GM23338 (cell line): ENCODE measurements around the gene NCOA6. TPM values are rescaled to one million over a fixed set of nuclear protein-coding genes. Genes with fewer than 3 reads are reported as not detected.
A peak's percentile ranks its signal among the peaks of the same experiment; 100 is the strongest.

ENCODE experiments used
- ATAC-seq: fragments of 200-7000 bp; cut with Tn5 transposase; 3 replicates; pipeline ENCODE4 v1.9.1; 2020
- DNase-seq: peaks from one replicate; pipeline ENCODE4 v3.0.0-alpha.2; 2015; ENCODE audit warnings: low spot score
- H2AFZ ChIP-seq: fragments of 200-600 bp; sonication (generic); 2 replicates; pipeline ENCODE4 v1.8.0; 2016; ENCODE audit warnings: antibody characterized with exemption, mild to moderate bottlenecking, moderate library complexity
- H3F3A ChIP-seq: fragments of 200-600 bp; sonication (generic); replicated peaks from 2 replicates; pipeline ENCODE4 v1.8.0; 2017; ENCODE audit warnings: antibody characterized with exemption, mixed run types, low read depth
- H3K27ac ChIP-seq: fragments of 200-600 bp; sonication (generic); 2 replicates; pipeline ENCODE4 v1.6.1; 2016; ENCODE audit warnings: low read depth
- H3K27me3 ChIP-seq: fragments of 200-600 bp; sonication (generic); 2 replicates; pipeline ENCODE4 v1.8.0; 2016; ENCODE audit warnings: mild to moderate bottlenecking, mixed run types, moderate library complexity; ENCODE audit not compliant: insufficient read depth
- H3K36me3 ChIP-seq: fragments of 200-600 bp; sonication (generic); 2 replicates; pipeline ENCODE4 v1.8.0; 2016; ENCODE audit warnings: mild to moderate bottlenecking; ENCODE audit not compliant: insufficient read depth
- H3K4me1 ChIP-seq: fragments of 200-600 bp; sonication (generic); 2 replicates; pipeline ENCODE4 v1.8.0; 2016; ENCODE audit warnings: mild to moderate bottlenecking, moderate library complexity; ENCODE audit not compliant: insufficient read depth
- H3K4me2 ChIP-seq: fragments of 200-600 bp; sonication (generic); 2 replicates; pipeline ENCODE4 v1.7.1; 2017; ENCODE audit warnings: mixed run types
- H3K4me3 ChIP-seq: fragments of 200-600 bp; sonication (generic); 2 replicates; pipeline ENCODE4 v1.6.1; 2016; ENCODE audit warnings: mixed run types
- H3K79me2 ChIP-seq: fragments of 200-600 bp; sonication (generic); replicated peaks from 2 replicates; pipeline ENCODE4 v1.8.0; 2017; ENCODE audit warnings: mild to moderate bottlenecking; ENCODE audit not compliant: insufficient read depth
- H3K9me2 ChIP-seq: fragments of 200-600 bp; sonication (generic); 2 replicates; pipeline ENCODE4 v1.8.0; 2017; ENCODE audit not compliant: insufficient read depth
- H4K20me1 ChIP-seq: fragments of 200-600 bp; sonication (generic); replicated peaks from 2 replicates; pipeline ENCODE4 v1.8.0; 2017; ENCODE audit warnings: mild to moderate bottlenecking; ENCODE audit not compliant: insufficient read depth
- H3K27ac Mint-ChIP-seq: 2 replicates; pipeline ENCODE4 v1.8.0; 2020; ENCODE audit warnings: inconsistent platforms, mild to moderate bottlenecking, moderate library complexity, mixed read lengths
- H3K27me3 Mint-ChIP-seq: 3 replicates; pipeline ENCODE4 v1.8.0; 2022; ENCODE audit warnings: low read depth, mild to moderate bottlenecking, moderate library complexity, mixed read lengths, inconsistent platforms; ENCODE audit not compliant: insufficient read depth, poor library complexity
- H3K36me3 Mint-ChIP-seq: 3 replicates; pipeline ENCODE4 v1.8.0; 2021; ENCODE audit warnings: low read depth, mild to moderate bottlenecking, inconsistent platforms, moderate library complexity, mixed read lengths
- H3K4me1 Mint-ChIP-seq: 3 replicates; pipeline ENCODE4 v1.8.0; 2020; ENCODE audit warnings: mild to moderate bottlenecking, inconsistent platforms, mixed read lengths
- H3K4me3 Mint-ChIP-seq: 3 replicates; pipeline ENCODE4 v1.8.0; 2021; ENCODE audit warnings: moderate library complexity, mild to moderate bottlenecking, inconsistent platforms, mixed read lengths
- H3K9me3 Mint-ChIP-seq: 3 replicates; pipeline ENCODE4 v1.8.0; 2020; ENCODE audit warnings: moderate library complexity, mild to moderate bottlenecking, inconsistent platforms, mixed read lengths
- CREB1 ChIP-seq: fragments of 250-450 bp; sonication (Bioruptor Pico); IDR thresholded peaks from 2 replicates; pipeline ENCODE4 v1.5.0; 2020; ENCODE audit warnings: low read depth, mild to moderate bottlenecking, moderate library complexity
- EZH2 ChIP-seq: fragments of 200-600 bp; sonication (generic); IDR thresholded peaks from one replicate; pipeline ENCODE4 v1.8.0; 2017; ENCODE audit warnings: antibody characterized with exemption, mild to moderate bottlenecking, low read depth; ENCODE audit not compliant: unreplicated experiment
- EZH2phosphoT487 ChIP-seq: fragments of 200-600 bp; sonication (generic); IDR thresholded peaks from one replicate; pipeline ENCODE4 v1.8.1; 2018; ENCODE audit warnings: antibody characterized with exemption; ENCODE audit not compliant: unreplicated experiment
- JUNB ChIP-seq: IDR thresholded peaks from one replicate; pipeline ENCODE4 v1.6.1; 2016; ENCODE audit warnings: antibody characterized with exemption; ENCODE audit not compliant: unreplicated experiment
- NANOG ChIP-seq: IDR thresholded peaks from 2 replicates; pipeline ENCODE4 v1.6.1; 2016; ENCODE audit warnings: antibody characterized with exemption, borderline replicate concordance
- POLR2AphosphoS5 ChIP-seq: IDR thresholded peaks from 2 replicates; pipeline ENCODE4 v1.6.1; 2016; ENCODE audit warnings: antibody characterized with exemption, low read depth
- STAT1 ChIP-seq: IDR thresholded peaks from one replicate; pipeline ENCODE4 v1.6.1; 2016; ENCODE audit warnings: antibody characterized with exemption; ENCODE audit not compliant: unreplicated experiment
- ZNF114 ChIP-seq: fragments of 250-450 bp; sonication (Bioruptor Pico); IDR thresholded peaks from 2 replicates; pipeline ENCODE4 v1.5.0; 2020; ENCODE audit warnings: mild to moderate bottlenecking, moderate library complexity
- ZNF331 ChIP-seq: fragments of 250-450 bp; sonication (Bioruptor Pico); IDR thresholded peaks from 2 replicates; pipeline ENCODE4 v1.5.0; 2020; ENCODE audit warnings: low read depth, mild to moderate bottlenecking, moderate library complexity
- polyA plus RNA-seq: library from polyadenylated mRNA; unstranded; fragments of >200 nt; fragmentation: Nextera tagmentation; extraction: Ambion mirVana; gene quantifications from 2 replicates; pipeline ENCODE4 v1.2.1, GENCODE V29; 2016
- total RNA-seq: library from RNA; depleted of rRNA; stranded (reverse); fragments of >200 nt; shearing (Covaris generic); gene quantifications from 2 replicates; pipeline ENCODE4 v1.2.3, GENCODE V29; 2014
- TF ChIP-seq, protein P1 (sequence below): IDR thresholded peaks from 2 replicates; pipeline ENCODE4 v1.6.1; 2016; ENCODE audit warnings: antibody characterized with exemption
- TF ChIP-seq, protein P2 (sequence below), 2 experiments: fragments of 200-600 bp in 1 of 2; sonication (generic) in 1 of 2; conservative IDR thresholded peaks; 2 replicates each; pipeline versions ENCODE4 v1.5.1 to v1.6.1; 2016 to 2017; ENCODE audit warnings: antibody characterized with exemption in 2 of 2, low read depth in 2 of 2, mild to moderate bottlenecking in 2 of 2, moderate library complexity in 1 of 2
- TF ChIP-seq, protein P3 (sequence below): fragments of 250-450 bp; sonication (Bioruptor Pico); IDR thresholded peaks from 2 replicates; pipeline ENCODE4 v1.5.0; 2020; ENCODE audit warnings: mild to moderate bottlenecking, moderate library complexity
- TF ChIP-seq, protein P4 (sequence below): IDR thresholded peaks from one replicate; pipeline ENCODE4 v1.6.1; 2018; ENCODE audit warnings: antibody characterized with exemption; ENCODE audit not compliant: unreplicated experiment

The NCOA6 gene
- total and polyA plus RNA-seq, 2 experiments from 2014 or later = 10.6 to 17.4 TPM

DNA sequence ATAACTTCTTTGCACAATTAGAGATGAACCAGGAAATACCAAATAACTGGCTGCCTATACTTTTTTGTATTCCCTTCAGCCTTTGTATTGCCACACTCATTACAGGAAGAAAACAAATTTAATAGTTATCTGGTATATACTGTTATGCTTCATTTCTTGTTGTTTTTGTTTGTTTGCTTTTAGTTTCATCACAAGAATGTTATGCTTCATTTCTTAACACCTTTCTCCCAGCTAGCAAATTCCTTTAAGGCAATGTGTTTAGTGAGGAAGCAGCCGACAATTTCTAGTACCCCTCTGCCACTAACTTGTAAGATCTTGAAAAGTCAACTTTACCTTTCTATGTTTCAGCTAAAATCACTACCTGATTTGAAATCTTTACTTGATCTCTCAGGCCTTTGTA is 1.4 kb downstream of the NCOA6 start:
- H2AFZ ChIP-seq = no peak overlapping the region
- H3K4me1 ChIP-seq = peaks cover 11% of the 10 kb centered on the region; the same call in 1 of the 2 replicates
- H3K27me3 ChIP-seq = no peaks in the 10 kb centered on the region
- Mint-ChIP-seq H3K4me3 (peak overlapping the region; percentile 91), H3K27me3 (peaks cover 9% of the 10 kb centered on the region), H3K9me3 (peaks cover 2% of the 10 kb centered on the region; the same call in 2 of the 3 replicates), H3K4me1 (peaks cover 11% of the 10 kb centered on the region), H3K27ac (peak overlapping the region; percentile 83; the same call in 1 of the 2 replicates), H3K36me3 (peaks cover 2% of the 10 kb centered on the region; the same call in 2 of the 3 replicates)
- DNase-seq = no peak
- peak overlapping the region; percentile 91 for H3K4me2 ChIP-seq
- TF ChIP-seq STAT1 (no peak), NANOG (no peak), EZH2phosphoT487 (no peak), EZH2 (no peak), JUNB (no peak), POLR2AphosphoS5 (no peak), CREB1 (CRISPR knock-in tag) (no peak), ZNF331 (CRISPR knock-in tag) (no peak), ZNF114 (no peak)
- TF ChIP-seq, protein P1, sequence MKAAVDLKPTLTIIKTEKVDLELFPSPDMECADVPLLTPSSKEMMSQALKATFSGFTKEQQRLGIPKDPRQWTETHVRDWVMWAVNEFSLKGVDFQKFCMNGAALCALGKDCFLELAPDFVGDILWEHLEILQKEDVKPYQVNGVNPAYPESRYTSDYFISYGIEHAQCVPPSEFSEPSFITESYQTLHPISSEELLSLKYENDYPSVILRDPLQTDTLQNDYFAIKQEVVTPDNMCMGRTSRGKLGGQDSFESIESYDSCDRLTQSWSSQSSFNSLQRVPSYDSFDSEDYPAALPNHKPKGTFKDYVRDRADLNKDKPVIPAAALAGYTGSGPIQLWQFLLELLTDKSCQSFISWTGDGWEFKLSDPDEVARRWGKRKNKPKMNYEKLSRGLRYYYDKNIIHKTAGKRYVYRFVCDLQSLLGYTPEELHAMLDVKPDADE = no peak
- TF ChIP-seq, protein P2, sequence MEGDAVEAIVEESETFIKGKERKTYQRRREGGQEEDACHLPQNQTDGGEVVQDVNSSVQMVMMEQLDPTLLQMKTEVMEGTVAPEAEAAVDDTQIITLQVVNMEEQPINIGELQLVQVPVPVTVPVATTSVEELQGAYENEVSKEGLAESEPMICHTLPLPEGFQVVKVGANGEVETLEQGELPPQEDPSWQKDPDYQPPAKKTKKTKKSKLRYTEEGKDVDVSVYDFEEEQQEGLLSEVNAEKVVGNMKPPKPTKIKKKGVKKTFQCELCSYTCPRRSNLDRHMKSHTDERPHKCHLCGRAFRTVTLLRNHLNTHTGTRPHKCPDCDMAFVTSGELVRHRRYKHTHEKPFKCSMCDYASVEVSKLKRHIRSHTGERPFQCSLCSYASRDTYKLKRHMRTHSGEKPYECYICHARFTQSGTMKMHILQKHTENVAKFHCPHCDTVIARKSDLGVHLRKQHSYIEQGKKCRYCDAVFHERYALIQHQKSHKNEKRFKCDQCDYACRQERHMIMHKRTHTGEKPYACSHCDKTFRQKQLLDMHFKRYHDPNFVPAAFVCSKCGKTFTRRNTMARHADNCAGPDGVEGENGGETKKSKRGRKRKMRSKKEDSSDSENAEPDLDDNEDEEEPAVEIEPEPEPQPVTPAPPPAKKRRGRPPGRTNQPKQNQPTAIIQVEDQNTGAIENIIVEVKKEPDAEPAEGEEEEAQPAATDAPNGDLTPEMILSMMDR (conservative IDR thresholded peaks at IDR 0.05; ENCODE audit: low read depth in 2 of 2) = no peak
- TF ChIP-seq, protein P3, sequence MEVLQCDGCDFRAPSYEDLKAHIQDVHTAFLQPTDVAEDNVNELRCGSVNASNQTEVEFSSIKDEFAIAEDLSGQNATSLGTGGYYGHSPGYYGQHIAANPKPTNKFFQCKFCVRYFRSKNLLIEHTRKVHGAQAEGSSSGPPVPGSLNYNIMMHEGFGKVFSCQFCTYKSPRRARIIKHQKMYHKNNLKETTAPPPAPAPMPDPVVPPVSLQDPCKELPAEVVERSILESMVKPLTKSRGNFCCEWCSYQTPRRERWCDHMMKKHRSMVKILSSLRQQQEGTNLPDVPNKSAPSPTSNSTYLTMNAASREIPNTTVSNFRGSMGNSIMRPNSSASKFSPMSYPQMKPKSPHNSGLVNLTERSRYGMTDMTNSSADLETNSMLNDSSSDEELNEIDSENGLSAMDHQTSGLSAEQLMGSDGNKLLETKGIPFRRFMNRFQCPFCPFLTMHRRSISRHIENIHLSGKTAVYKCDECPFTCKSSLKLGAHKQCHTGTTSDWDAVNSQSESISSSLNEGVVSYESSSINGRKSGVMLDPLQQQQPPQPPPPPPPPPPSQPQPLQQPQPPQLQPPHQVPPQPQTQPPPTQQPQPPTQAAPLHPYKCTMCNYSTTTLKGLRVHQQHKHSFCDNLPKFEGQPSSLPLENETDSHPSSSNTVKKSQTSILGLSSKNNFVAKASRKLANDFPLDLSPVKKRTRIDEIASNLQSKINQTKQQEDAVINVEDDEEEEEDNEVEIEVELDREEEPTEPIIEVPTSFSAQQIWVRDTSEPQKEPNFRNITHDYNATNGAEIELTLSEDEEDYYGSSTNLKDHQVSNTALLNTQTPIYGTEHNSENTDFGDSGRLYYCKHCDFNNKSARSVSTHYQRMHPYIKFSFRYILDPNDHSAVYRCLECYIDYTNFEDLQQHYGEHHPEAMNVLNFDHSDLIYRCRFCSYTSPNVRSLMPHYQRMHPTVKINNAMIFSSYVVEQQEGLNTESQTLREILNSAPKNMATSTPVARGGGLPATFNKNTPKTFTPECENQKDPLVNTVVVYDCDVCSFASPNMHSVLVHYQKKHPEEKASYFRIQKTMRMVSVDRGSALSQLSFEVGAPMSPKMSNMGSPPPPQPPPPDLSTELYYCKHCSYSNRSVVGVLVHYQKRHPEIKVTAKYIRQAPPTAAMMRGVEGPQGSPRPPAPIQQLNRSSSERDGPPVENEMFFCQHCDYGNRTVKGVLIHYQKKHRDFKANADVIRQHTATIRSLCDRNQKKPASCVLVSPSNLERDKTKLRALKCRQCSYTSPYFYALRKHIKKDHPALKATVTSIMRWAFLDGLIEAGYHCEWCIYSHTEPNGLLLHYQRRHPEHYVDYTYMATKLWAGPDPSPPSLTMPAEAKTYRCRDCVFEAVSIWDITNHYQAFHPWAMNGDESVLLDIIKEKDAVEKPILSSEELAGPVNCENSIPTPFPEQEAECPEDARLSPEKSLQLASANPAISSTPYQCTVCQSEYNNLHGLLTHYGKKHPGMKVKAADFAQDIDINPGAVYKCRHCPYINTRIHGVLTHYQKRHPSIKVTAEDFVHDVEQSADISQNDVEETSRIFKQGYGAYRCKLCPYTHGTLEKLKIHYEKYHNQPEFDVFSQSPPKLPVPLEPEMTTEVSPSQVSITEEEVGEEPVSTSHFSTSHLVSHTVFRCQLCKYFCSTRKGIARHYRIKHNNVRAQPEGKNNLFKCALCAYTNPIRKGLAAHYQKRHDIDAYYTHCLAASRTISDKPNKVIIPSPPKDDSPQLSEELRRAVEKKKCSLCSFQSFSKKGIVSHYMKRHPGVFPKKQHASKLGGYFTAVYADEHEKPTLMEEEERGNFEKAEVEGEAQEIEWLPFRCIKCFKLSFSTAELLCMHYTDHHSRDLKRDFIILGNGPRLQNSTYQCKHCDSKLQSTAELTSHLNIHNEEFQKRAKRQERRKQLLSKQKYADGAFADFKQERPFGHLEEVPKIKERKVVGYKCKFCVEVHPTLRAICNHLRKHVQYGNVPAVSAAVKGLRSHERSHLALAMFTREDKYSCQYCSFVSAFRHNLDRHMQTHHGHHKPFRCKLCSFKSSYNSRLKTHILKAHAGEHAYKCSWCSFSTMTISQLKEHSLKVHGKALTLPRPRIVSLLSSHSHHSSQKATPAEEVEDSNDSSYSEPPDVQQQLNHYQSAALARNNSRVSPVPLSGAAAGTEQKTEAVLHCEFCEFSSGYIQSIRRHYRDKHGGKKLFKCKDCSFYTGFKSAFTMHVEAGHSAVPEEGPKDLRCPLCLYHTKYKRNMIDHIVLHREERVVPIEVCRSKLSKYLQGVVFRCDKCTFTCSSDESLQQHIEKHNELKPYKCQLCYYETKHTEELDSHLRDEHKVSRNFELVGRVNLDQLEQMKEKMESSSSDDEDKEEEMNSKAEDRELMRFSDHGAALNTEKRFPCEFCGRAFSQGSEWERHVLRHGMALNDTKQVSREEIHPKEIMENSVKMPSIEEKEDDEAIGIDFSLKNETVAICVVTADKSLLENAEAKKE (CRISPR knock-in tag) = no peak
- TF ChIP-seq, protein P4, sequence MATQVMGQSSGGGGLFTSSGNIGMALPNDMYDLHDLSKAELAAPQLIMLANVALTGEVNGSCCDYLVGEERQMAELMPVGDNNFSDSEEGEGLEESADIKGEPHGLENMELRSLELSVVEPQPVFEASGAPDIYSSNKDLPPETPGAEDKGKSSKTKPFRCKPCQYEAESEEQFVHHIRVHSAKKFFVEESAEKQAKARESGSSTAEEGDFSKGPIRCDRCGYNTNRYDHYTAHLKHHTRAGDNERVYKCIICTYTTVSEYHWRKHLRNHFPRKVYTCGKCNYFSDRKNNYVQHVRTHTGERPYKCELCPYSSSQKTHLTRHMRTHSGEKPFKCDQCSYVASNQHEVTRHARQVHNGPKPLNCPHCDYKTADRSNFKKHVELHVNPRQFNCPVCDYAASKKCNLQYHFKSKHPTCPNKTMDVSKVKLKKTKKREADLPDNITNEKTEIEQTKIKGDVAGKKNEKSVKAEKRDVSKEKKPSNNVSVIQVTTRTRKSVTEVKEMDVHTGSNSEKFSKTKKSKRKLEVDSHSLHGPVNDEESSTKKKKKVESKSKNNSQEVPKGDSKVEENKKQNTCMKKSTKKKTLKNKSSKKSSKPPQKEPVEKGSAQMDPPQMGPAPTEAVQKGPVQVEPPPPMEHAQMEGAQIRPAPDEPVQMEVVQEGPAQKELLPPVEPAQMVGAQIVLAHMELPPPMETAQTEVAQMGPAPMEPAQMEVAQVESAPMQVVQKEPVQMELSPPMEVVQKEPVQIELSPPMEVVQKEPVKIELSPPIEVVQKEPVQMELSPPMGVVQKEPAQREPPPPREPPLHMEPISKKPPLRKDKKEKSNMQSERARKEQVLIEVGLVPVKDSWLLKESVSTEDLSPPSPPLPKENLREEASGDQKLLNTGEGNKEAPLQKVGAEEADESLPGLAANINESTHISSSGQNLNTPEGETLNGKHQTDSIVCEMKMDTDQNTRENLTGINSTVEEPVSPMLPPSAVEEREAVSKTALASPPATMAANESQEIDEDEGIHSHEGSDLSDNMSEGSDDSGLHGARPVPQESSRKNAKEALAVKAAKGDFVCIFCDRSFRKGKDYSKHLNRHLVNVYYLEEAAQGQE = no peak
- H3K27ac ChIP-seq = no peak overlapping the region
- H3K4me3 ChIP-seq = peak overlapping the region; percentile 71
- H3K9me2 ChIP-seq = no peaks in the 10 kb centered on the region
- no peaks in the 10 kb centered on the region; the same call in 1 of the 2 replicates for H3F3A ChIP-seq
- ATAC-seq = no peak
- peaks cover 36% of the 10 kb centered on the region for H3K79me2 ChIP-seq
- no peaks in the 10 kb centered on the region for H4K20me1 ChIP-seq
- H3K36me3 ChIP-seq = no peaks in the 10 kb centered on the region
